M059J (cell line): Measurements from ENCODE around the gene ABCB1. TPM values are rescaled to one million over a fixed set of nuclear protein-coding genes. Genes with fewer than 3 reads are reported as not detected.

Experiments used
- DNase-seq: peaks from one replicate; pipeline ENCODE4 v3.0.0-alpha.2; 2012; ENCODE audit warnings: low read depth
- total RNA-seq: library from RNA; depleted of rRNA; stranded (reverse); fragments of >200 nt; shearing (Covaris generic); gene quantifications from 2 replicates; pipeline ENCODE4 v1.2.3, GENCODE V29; 2014

Gene ABCB1
- total RNA-seq, 1 experiment from 2014 or later = 5.6 TPM

GRCh38 chr7:87513735-87514335, 86.8 kb downstream of the ABCB1 start:
- peak; percentile 20 for DNase-seq

GRCh38 chr7:87512906-87513305, 87.8 kb downstream of the ABCB1 start:
- no peak for DNase-seq

- DNase-seq = no peak
These were observed 89.2 kb downstream of the ABCB1 start for GRCh38 chr7:87511510-87511909.

GRCh38 chr7:87510411-87510875, 90.2 kb downstream of the ABCB1 start:
- peak; percentile 17 for DNase-seq

GRCh38 chr7:87507446-87507845, 93.2 kb downstream of the ABCB1 start:
- peak; percentile 16 for DNase-seq

GRCh38 chr7:87506246-87507180, 94.2 kb downstream of the ABCB1 start:
- peak; percentile 36 for DNase-seq

- DNase-seq = no peak
These were observed 95.0 kb downstream of the ABCB1 start for GRCh38 chr7:87505557-87506245.

GRCh38 chr7:87505122-87505521, 95.6 kb downstream of the ABCB1 start:
- peak; percentile 48 for DNase-seq

- no peak for DNase-seq
These were observed 101.2 kb downstream of the ABCB1 start for GRCh38 chr7:87499494-87499893.

- DNase-seq = no peak
These were observed 101.8 kb downstream of the ABCB1 start for GRCh38 chr7:87498893-87499292.

- DNase-seq = no peak
These were observed 103.2 kb downstream of the ABCB1 start for GRCh38 chr7:87497482-87497881.

GRCh38 chr7:87495366-87495765, 105.3 kb downstream of the ABCB1 start:
- no peak for DNase-seq

GRCh38 chr7:87494454-87494853, 106.2 kb downstream of the ABCB1 start:
- no peak for DNase-seq

GRCh38 chr7:87483131-87483530, 117.6 kb downstream of the ABCB1 start:
- peak; percentile 85 for DNase-seq

- DNase-seq = no peak
These were observed 118.6 kb downstream of the ABCB1 start for GRCh38 chr7:87482115-87482514.

GRCh38 chr7:87480386-87480785, 120.3 kb downstream of the ABCB1 start:
- DNase-seq = peak; percentile 82

- DNase-seq = peak; percentile 15
These were observed 120.7 kb downstream of the ABCB1 start for GRCh38 chr7:87479951-87480350.

GRCh38 chr7:87476179-87476557, 124.5 kb downstream of the ABCB1 start:
- DNase-seq = no peak

- peak; percentile 24 for DNase-seq
These were observed 125.1 kb downstream of the ABCB1 start, which contains the start of gene ABCB4 for GRCh38 chr7:87475359-87476178. Gene ABCB4, minus strand, starts transcription at chr7:87475680. Its CDS starts 215 bp downstream, at chr7:87475465.

- peak; percentile 87 for DNase-seq
These were observed 125.9 kb downstream of the ABCB1 start for GRCh38 chr7:87474533-87475358.
